HepG2 (cell line): ENCODE results near the gene TMEM184B. TPM values are rescaled to one million over a fixed set of nuclear protein-coding genes. Genes with fewer than 3 reads are reported as not detected.
A peak's percentile ranks its signal among the peaks of the same experiment; 100 is the strongest.

Experiments used
- HOXA3 ChIP-seq: sonication (generic); formaldehyde crosslinking; IDR thresholded peaks from 2 replicates; pipeline ENCODE4 v1.5.0; 2020; ENCODE audit warnings: missing genetic modification reagents
- KAT8 ChIP-seq: IDR thresholded peaks from 2 replicates; pipeline ENCODE4 v1.6.1; 2016; ENCODE audit warnings: missing genetic modification reagents, missing compliant biosample characterization
- RBM39 ChIP-seq: fragments of 200-400 bp; formaldehyde crosslinking; IDR thresholded peaks from one replicate; pipeline ENCODE4 v1.6.1; 2018; ENCODE audit warnings: antibody characterized with exemption, mild to moderate bottlenecking, low read depth, low read length; ENCODE audit not compliant: poor library complexity, severe bottlenecking
- SNAI1 ChIP-seq: sonication (generic); formaldehyde crosslinking; IDR thresholded peaks from 2 replicates; pipeline ENCODE4 v1.5.0; 2020; ENCODE audit warnings: mild to moderate bottlenecking, missing genetic modification reagents, borderline replicate concordance
- TCF12 ChIP-seq, 2 experiments: fragments of 450-650 bp in 1 of 2; sonication (generic) in 1 of 2; formaldehyde crosslinking in 1 of 2; IDR thresholded peaks; 2 replicates each; pipeline versions ENCODE4 v1.6.1 to v1.8.0; 2017 to 2022; ENCODE audit warnings: antibody characterized with exemption in 1 of 2, mild to moderate bottlenecking in 1 of 2, missing genetic modification reagents in 1 of 2, moderate library complexity in 1 of 2
- ZBTB3 ChIP-seq: sonication (generic); formaldehyde crosslinking; IDR thresholded peaks from 2 replicates; pipeline ENCODE4 v1.4.0; 2020; ENCODE audit warnings: low read depth, mild to moderate bottlenecking, moderate library complexity, missing genetic modification reagents, borderline replicate concordance
- ZNF431 ChIP-seq: sonication (generic); formaldehyde crosslinking; IDR thresholded peaks from 2 replicates; pipeline ENCODE4 v1.9.0; 2022; ENCODE audit warnings: missing genetic modification reagents, low read depth, mild to moderate bottlenecking, borderline replicate concordance
- ZSCAN20 ChIP-seq: sonication (generic); formaldehyde crosslinking; IDR thresholded peaks from 2 replicates; pipeline ENCODE4 v1.4.0; 2020; ENCODE audit warnings: missing genetic modification reagents, mild to moderate bottlenecking, borderline replicate concordance
- polyA plus RNA-seq, 8 experiments: library from polyadenylated mRNA; depleted of rRNA in 3 of 8; stranded (reverse) in 7 of 8; unstranded in 1 of 8; fragments of >200 nt; fragmentation: Illumina TruSeq in 4 of 8; extraction: Trizol in 4 of 8; gene quantifications; 2 replicates each; pipeline versions ENCODE4 v1.2.1 to v1.2.3, GENCODE V29; 2011 to 2016; ENCODE audit warnings: low read depth in 4 of 8, missing spikeins in 1 of 8, mixed read lengths in 1 of 8; ENCODE audit not compliant: insufficient read depth in 1 of 8
- total RNA-seq, 5 experiments: library from RNA; depleted of rRNA; stranded (reverse); fragments of >200 nt; fragmentation: Illumina TruSeq; extraction: Trizol; gene quantifications; 2 replicates each; pipeline ENCODE4 v1.2.3, GENCODE V29; 2016; ENCODE audit warnings: low read depth in 1 of 5
- TF ChIP-seq, protein P1 (sequence below): sonication (generic); formaldehyde crosslinking; IDR thresholded peaks from 2 replicates; pipeline ENCODE4 v1.8.0; 2023; ENCODE audit warnings: mild to moderate bottlenecking, missing genetic modification reagents
- TF ChIP-seq, protein P2 (sequence below): IDR thresholded peaks from 2 replicates; pipeline ENCODE4 v1.6.1; 2012; ENCODE audit warnings: low read depth, low read length, improper control_type of control experiment
- TF ChIP-seq, protein P3 (sequence below): sonication (generic); formaldehyde crosslinking; IDR thresholded peaks from 2 replicates; pipeline ENCODE4 v1.4.0; 2020; ENCODE audit warnings: low read depth, mild to moderate bottlenecking, missing genetic modification reagents
- TF ChIP-seq, protein P4 (sequence below): IDR thresholded peaks from 2 replicates; pipeline ENCODE4 v1.6.1; 2016
- TF ChIP-seq, protein P5 (sequence below): IDR thresholded peaks from 2 replicates; pipeline ENCODE4 v1.6.1; 2016; ENCODE audit warnings: missing compliant biosample characterization, missing genetic modification reagents, borderline replicate concordance

Gene TMEM184B
- total and polyA plus RNA-seq, 2 of the 13 experiments (the other 11 are each of a cell fraction or from before 2014, with no cell fraction given): 15.9 to 16.0 TPM

DNA sequence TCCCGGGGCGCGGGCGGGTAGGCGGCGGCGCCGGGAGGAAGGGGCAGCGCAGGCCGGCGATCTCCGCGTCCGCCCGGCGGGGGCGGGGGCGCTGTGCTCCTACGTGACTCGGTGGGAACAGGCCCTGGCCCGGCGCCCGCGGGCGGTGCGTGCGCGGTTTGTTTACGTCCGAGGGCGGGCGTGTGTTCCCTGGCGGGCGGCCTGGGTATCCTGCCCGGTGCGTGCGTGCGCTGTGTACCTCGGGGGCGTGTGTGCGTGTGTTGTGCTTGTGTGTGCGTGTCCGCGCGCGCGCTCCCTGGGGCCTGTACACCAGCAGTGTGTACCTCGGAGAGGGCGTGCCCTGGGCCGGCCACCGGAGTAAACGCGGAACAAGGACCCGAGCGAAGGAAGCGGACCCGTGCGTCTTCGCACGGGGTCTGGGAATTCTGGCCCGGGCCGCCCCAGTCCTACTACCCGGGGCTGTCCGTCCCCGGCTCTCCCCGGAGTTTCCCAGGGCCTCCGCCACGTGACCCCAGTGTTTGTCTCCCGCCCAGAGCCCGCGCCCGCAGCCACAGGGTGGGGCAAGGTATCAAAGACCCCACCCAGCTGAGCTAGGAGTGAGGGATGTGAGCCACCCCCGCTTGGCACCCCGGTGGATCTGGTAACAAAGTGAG is 70.2 kb downstream of the TMEM184B start (continued):
- TF ChIP-seq, protein P1, sequence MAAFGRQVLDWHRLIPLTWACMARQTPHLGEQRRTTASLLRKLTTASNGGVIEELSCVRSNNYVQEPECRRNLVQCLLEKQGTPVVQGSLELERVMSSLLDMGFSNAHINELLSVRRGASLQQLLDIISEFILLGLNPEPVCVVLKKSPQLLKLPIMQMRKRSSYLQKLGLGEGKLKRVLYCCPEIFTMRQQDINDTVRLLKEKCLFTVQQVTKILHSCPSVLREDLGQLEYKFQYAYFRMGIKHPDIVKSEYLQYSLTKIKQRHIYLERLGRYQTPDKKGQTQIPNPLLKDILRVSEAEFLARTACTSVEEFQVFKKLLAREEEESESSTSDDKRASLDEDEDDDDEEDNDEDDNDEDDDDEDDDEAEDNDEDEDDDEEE: peak; percentile 97
- TF ChIP-seq, protein P2, sequence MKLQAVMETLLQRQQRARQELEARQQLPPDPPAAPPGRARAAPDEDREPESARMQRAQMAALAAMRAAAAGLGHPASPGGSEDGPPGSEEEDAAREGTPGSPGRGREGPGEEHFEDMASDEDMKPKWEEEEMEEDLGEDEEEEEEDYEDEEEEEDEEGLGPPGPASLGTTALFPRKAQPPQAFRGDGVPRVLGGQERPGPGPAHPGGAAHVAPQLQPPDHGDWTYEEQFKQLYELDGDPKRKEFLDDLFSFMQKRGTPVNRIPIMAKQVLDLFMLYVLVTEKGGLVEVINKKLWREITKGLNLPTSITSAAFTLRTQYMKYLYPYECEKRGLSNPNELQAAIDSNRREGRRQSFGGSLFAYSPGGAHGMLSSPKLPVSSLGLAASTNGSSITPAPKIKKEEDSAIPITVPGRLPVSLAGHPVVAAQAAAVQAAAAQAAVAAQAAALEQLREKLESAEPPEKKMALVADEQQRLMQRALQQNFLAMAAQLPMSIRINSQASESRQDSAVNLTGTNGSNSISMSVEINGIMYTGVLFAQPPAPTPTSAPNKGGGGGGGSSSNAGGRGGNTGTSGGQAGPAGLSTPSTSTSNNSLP: no peak
- TF ChIP-seq, protein P3, sequence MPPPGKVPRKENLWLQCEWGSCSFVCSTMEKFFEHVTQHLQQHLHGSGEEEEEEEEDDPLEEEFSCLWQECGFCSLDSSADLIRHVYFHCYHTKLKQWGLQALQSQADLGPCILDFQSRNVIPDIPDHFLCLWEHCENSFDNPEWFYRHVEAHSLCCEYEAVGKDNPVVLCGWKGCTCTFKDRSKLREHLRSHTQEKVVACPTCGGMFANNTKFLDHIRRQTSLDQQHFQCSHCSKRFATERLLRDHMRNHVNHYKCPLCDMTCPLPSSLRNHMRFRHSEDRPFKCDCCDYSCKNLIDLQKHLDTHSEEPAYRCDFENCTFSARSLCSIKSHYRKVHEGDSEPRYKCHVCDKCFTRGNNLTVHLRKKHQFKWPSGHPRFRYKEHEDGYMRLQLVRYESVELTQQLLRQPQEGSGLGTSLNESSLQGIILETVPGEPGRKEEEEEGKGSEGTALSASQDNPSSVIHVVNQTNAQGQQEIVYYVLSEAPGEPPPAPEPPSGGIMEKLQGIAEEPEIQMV (CRISPR knock-in tag): no peak; the same call in 1 of the 2 replicates
- TF ChIP-seq ZBTB3 (CRISPR knock-in tag): no peak
- TF ChIP-seq, protein P4, sequence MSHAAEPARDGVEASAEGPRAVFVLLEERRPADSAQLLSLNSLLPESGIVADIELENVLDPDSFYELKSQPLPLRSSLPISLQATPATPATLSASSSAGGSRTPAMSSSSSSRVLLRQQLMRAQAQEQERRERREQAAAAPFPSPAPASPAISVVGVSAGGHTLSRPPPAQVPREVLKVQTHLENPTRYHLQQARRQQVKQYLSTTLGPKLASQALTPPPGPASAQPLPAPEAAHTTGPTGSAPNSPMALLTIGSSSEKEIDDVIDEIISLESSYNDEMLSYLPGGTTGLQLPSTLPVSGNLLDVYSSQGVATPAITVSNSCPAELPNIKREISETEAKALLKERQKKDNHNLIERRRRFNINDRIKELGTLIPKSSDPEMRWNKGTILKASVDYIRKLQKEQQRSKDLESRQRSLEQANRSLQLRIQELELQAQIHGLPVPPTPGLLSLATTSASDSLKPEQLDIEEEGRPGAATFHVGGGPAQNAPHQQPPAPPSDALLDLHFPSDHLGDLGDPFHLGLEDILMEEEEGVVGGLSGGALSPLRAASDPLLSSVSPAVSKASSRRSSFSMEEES (CRISPR knock-in tag): no peak
- TF ChIP-seq, protein P5, sequence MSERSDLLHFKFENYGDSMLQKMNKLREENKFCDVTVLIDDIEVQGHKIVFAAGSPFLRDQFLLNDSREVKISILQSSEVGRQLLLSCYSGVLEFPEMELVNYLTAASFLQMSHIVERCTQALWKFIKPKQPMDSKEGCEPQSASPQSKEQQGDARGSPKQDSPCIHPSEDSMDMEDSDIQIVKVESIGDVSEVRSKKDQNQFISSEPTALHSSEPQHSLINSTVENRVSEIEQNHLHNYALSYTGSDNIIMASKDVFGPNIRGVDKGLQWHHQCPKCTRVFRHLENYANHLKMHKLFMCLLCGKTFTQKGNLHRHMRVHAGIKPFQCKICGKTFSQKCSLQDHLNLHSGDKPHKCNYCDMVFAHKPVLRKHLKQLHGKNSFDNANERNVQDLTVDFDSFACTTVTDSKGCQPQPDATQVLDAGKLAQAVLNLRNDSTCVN (CRISPR knock-in tag): no peak
- TF ChIP-seq HOXA3 (CRISPR knock-in tag): no peak
- no peak for TF ChIP-seq KAT8 (CRISPR knock-in tag)
- TF ChIP-seq TCF12 (IDR thresholded peaks at IDR 0.05): no peak
- TF ChIP-seq TCF12 (CRISPR knock-in tag; IDR thresholded peaks at IDR 0.05): no peak; the same call in 1 of the 2 replicates
- TF ChIP-seq SNAI1: 0 out of 2 replicates have a peak, but pooled peaks have one; percentile 58
- TF ChIP-seq RBM39: no peak
- TF ChIP-seq ZSCAN20 (CRISPR knock-in tag): no peak
- TF ChIP-seq ZNF431 (CRISPR knock-in tag): no peak
